PC-3 (cell line): ENCODE results near the gene STXBP1. TPM values are rescaled to one million over a fixed set of nuclear protein-coding genes. Genes with fewer than 3 reads are reported as not detected.
"Not testable (repeated sequence)": the region's sequence is repeated elsewhere in the genome, so short reads cannot be mapped to it uniquely, and the experiment has no call there.

Source experiments
- ATAC-seq: fragments of 200-7000 bp; cut with Tn5 transposase; 2 replicates; pipeline ENCODE4 v1.9.1; 2020; ENCODE audit warnings: mild to moderate bottlenecking, moderate library complexity
- BruUV-seq: library from RNA; stranded (reverse); fragments of 400-500 nt; replicated peaks from 2 replicates; lab custom pipeline; 2021; lab: Mats Ljungman, UMichigan
- CTCF ChIA-PET: fragments of 300-600 bp; sonication (Branson Sonifier 250); formaldehyde crosslinking; loops from one replicate; lab custom pipeline; 2022; ENCODE audit warnings: antibody characterized with exemption; lab: Charles Lee
- POLR2A ChIA-PET: fragments of 300-600 bp; sonication (Branson Sonifier 250); formaldehyde crosslinking; loops from one replicate; lab custom pipeline; 2022; ENCODE audit warnings: antibody characterized with exemption; ENCODE audit not compliant: unreplicated experiment; lab: Charles Lee
- DNase-seq: peaks from one replicate; pipeline ENCODE4 v3.0.0-alpha.2; 2015
- H2AFZ ChIP-seq: fragments of 300-600 bp; sonication (generic); 2 replicates; pipeline ENCODE4 v1.6.0; 2016; ENCODE audit warnings: antibody characterized with exemption, low read length
- H3F3A ChIP-seq: fragments of 300-600 bp; sonication (generic); one replicate; pipeline ENCODE4 v1.6.0; 2017; ENCODE audit warnings: antibody characterized with exemption, low read length, control low read depth, mild to moderate bottlenecking; ENCODE audit not compliant: unreplicated experiment
- H3K27ac ChIP-seq: fragments of 300-600 bp; sonication (generic); 2 replicates; pipeline ENCODE4 v1.5.1; 2016; ENCODE audit warnings: mild to moderate bottlenecking, low read length
- H3K27me3 ChIP-seq: fragments of 300-600 bp; sonication (generic); 2 replicates; pipeline ENCODE4 v1.6.1; 2016; ENCODE audit warnings: low read length, mixed read lengths
- H3K36me3 ChIP-seq: fragments of 300-600 bp; sonication (generic); 2 replicates; pipeline ENCODE4 v1.6.1; 2016; ENCODE audit warnings: low read depth, mixed run types, low read length, mixed read lengths
- H3K4me1 ChIP-seq: fragments of 300-600 bp; sonication (generic); 2 replicates; pipeline ENCODE4 v1.5.1; 2016; ENCODE audit warnings: low read length; ENCODE audit not compliant: insufficient read depth
- H3K4me2 ChIP-seq: fragments of 300-600 bp; sonication (generic); 2 replicates; pipeline ENCODE4 v1.6.0; 2016; ENCODE audit warnings: low read length
- H3K4me3 ChIP-seq: fragments of 300-600 bp; sonication (generic); 2 replicates; pipeline ENCODE4 v1.5.1; 2016; ENCODE audit warnings: mild to moderate bottlenecking, low read length, mixed read lengths
- H3K79me2 ChIP-seq: fragments of 300-600 bp; sonication (generic); 2 replicates; pipeline ENCODE4 v1.6.1; 2017; ENCODE audit warnings: low read length, mixed read lengths
- H3K9ac ChIP-seq: fragments of 300-600 bp; sonication (generic); 2 replicates; pipeline ENCODE4 v1.6.0; 2016; ENCODE audit warnings: mild to moderate bottlenecking, low read length
- H3K9me2 ChIP-seq: fragments of 300-600 bp; sonication (generic); replicated peaks from 2 replicates; pipeline ENCODE4 v1.6.1; 2016; ENCODE audit warnings: mixed run types, low read length, mixed read lengths
- H3K9me3 ChIP-seq: fragments of 300-600 bp; sonication (generic); 2 replicates; pipeline ENCODE4 v1.6.1; 2016; ENCODE audit warnings: low read length, mixed read lengths
- H4K20me1 ChIP-seq: fragments of 300-600 bp; sonication (generic); 2 replicates; pipeline ENCODE4 v1.6.1; 2016; ENCODE audit warnings: low read length, mixed read lengths
- CTCF ChIP-seq: fragments of 300-600 bp; sonication (generic); conservative IDR thresholded peaks from 2 replicates; pipeline ENCODE4 v1.5.1; 2017; ENCODE audit warnings: antibody characterized with exemption, low read depth, mild to moderate bottlenecking, low read length
- EZH2 ChIP-seq: fragments of 300-600 bp; sonication (generic); IDR thresholded peaks from one replicate; pipeline ENCODE4 v1.6.1; 2017; ENCODE audit warnings: antibody characterized with exemption, mild to moderate bottlenecking, low read length; ENCODE audit not compliant: unreplicated experiment
- EZH2phosphoT487 ChIP-seq: fragments of 300-600 bp; sonication (generic); IDR thresholded peaks from 2 replicates; pipeline ENCODE4 v1.6.1; 2018; ENCODE audit warnings: mild to moderate bottlenecking, antibody characterized with exemption, low read length, borderline replicate concordance
- intact Hi-C: fragments of 100-400 bp; cut with micrococcal nuclease; formaldehyde crosslinking; loops from 2 replicates; pipeline ENCODE4 v1.9.0; 2023
- total RNA-seq: library from RNA; depleted of rRNA; stranded (reverse); fragments of >200 nt; gene quantifications from 2 replicates; pipeline ENCODE4 v1.2.3, GENCODE V29; 2014

STXBP1 gene
- total RNA-seq, 1 experiment from 2014 or later: 9.1 TPM

GRCh38 chr9:127613583-127613954, 1.5 kb downstream of the STXBP1 start:
- POLR2A ChIA-PET: interaction anchor here (0.6 kb wide), 1 partner anchor 25 kb away, joined by 8 read pairs; no protein-coding TSS in a partner anchor
- TF ChIP-seq CTCF: no peak
- TF ChIP-seq EZH2: no peak
- no peak for TF ChIP-seq EZH2phosphoT487
- ATAC-seq (no peak), DNase-seq (no peak)
- H3F3A ChIP-seq: no peaks in the 10 kb centered on the region
- H2AFZ ChIP-seq: peak overlapping the region; percentile 95
- H3K9me2 ChIP-seq: no peaks in the 10 kb centered on the region
- H3K36me3 ChIP-seq: no peaks in the 10 kb centered on the region
- H3K4me2 ChIP-seq: peak overlapping the region; percentile 97
- H3K9me3 ChIP-seq: no peaks in the 10 kb centered on the region
- peaks cover 17% of the 10 kb centered on the region for H3K79me2 ChIP-seq
- no peaks in the 10 kb centered on the region for H4K20me1 ChIP-seq
- peaks cover 9% of the 10 kb centered on the region for H3K4me1 ChIP-seq
- H3K4me3 ChIP-seq: peak overlapping the region; percentile 95
- H3K27me3 ChIP-seq: no peaks in the 10 kb centered on the region
- CTCF ChIA-PET: interaction anchor here (0.6 kb wide), 1 partner anchor 389 kb away, joined by 4 read pairs; no protein-coding TSS in a partner anchor
- BruUV-seq: TSS peak; percentile 57
- no peak overlapping the region for H3K27ac ChIP-seq
- H3K9ac ChIP-seq: peak overlapping the region; percentile 53
- intact Hi-C loops: no loop called here

GRCh38 chr9:127614961-127615360, 2.9 kb downstream of the STXBP1 start:
- intact Hi-C loops: no loop called here
- ChIA-PET CTCF (no interaction called here), POLR2A (no interaction called here)

GRCh38 chr9:127621339-127621970, 9.4 kb downstream of the STXBP1 start:
- H3K27ac ChIP-seq, H3K9me2 ChIP-seq, H3K4me3 ChIP-seq, H3K4me1 ChIP-seq, ATAC-seq, intact Hi-C loops, BruUV-seq, H3F3A ChIP-seq, CTCF ChIA-PET, H4K20me1 ChIP-seq, H3K9me3 ChIP-seq, H3K4me2 ChIP-seq, H2AFZ ChIP-seq, H3K79me2 ChIP-seq, H3K27me3 ChIP-seq, H3K9ac ChIP-seq, H3K36me3 ChIP-seq, POLR2A ChIA-PET: not testable (repeated sequence)
- DNase-seq: peak; percentile 46

More at GRCh38 chr9:127614961-127615360, 2.9 kb downstream of the STXBP1 start:
- no peaks in the 10 kb centered on the region for H3K9me2 ChIP-seq
- no peaks in the 10 kb centered on the region for H3K9me3 ChIP-seq
- H3K9ac ChIP-seq: no peak overlapping the region
- no peak for DNase-seq
- BruUV-seq: no TSS peak
- ATAC-seq: no peak
- H3K79me2 ChIP-seq: peaks cover 17% of the 10 kb centered on the region
- TF ChIP-seq CTCF (no peak), EZH2 (no peak), EZH2phosphoT487 (no peak)
- no peak overlapping the region for H3K27ac ChIP-seq
- no peaks in the 10 kb centered on the region for H3F3A ChIP-seq
- no peak overlapping the region for H3K4me2 ChIP-seq
- H3K27me3 ChIP-seq: no peaks in the 10 kb centered on the region
- H2AFZ ChIP-seq: no peak overlapping the region
- no peaks in the 10 kb centered on the region for H3K36me3 ChIP-seq
- no peak overlapping the region for H3K4me3 ChIP-seq
- H4K20me1 ChIP-seq: no peaks in the 10 kb centered on the region
- H3K4me1 ChIP-seq: peaks cover 9% of the 10 kb centered on the region
